MCF 10A (cell line): ENCODE data around the gene TEAD1. TPM values are rescaled to one million over a fixed set of nuclear protein-coding genes. Genes with fewer than 3 reads are reported as not detected.

Source experiments
- BruUV-seq: library from RNA; stranded (reverse); fragments of 400-500 nt; replicated peaks from 2 replicates; lab custom pipeline; 2021; lab: Mats Ljungman, UMichigan
- CTCF ChIA-PET: fragments of 300-600 bp; sonication (Branson Sonifier 250); formaldehyde crosslinking; extraction: SDS; loops from one replicate; lab custom pipeline; 2021; ENCODE audit warnings: antibody characterized with exemption, inconsistent platforms; lab: Yijun Ruan, JAX
- POLR2A ChIA-PET: fragments of 300-600, 350-650 bp; sonication (Branson Sonifier 250); formaldehyde crosslinking; extraction: SDS; loops from one replicate; lab custom pipeline; 2020; ENCODE audit warnings: antibody characterized with exemption, inconsistent platforms; lab: Yijun Ruan, JAX
- DNase-seq: peaks from one replicate; pipeline ENCODE4 v3.0.0-alpha.2; 2018; ENCODE audit not compliant: unreplicated experiment
- H3K27ac Mint-ChIP-seq: one replicate; pipeline ENCODE4 v1.8.0; 2022; ENCODE audit warnings: mild to moderate bottlenecking, low read depth, mixed read lengths; ENCODE audit not compliant: unreplicated experiment
- H3K27me3 Mint-ChIP-seq: one replicate; pipeline ENCODE4 v1.8.0; 2022; ENCODE audit warnings: mixed read lengths; ENCODE audit not compliant: insufficient read depth, unreplicated experiment
- H3K36me3 Mint-ChIP-seq: one replicate; pipeline ENCODE4 v1.8.0; 2022; ENCODE audit warnings: mild to moderate bottlenecking, moderate library complexity, mixed read lengths; ENCODE audit not compliant: insufficient read depth, unreplicated experiment
- H3K4me1 Mint-ChIP-seq: one replicate; pipeline ENCODE4 v1.8.0; 2022; ENCODE audit warnings: mixed read lengths; ENCODE audit not compliant: insufficient read depth, unreplicated experiment
- H3K4me3 Mint-ChIP-seq: one replicate; pipeline ENCODE4 v1.8.0; 2022; ENCODE audit warnings: mild to moderate bottlenecking, moderate library complexity, mixed read lengths; ENCODE audit not compliant: unreplicated experiment
- H3K9me3 Mint-ChIP-seq: one replicate; pipeline ENCODE4 v1.8.0; 2022; ENCODE audit warnings: mixed read lengths; ENCODE audit not compliant: unreplicated experiment
- CTCF ChIP-seq: fragments of 200-600 bp; IDR thresholded peaks from one replicate; pipeline ENCODE4 v1.8.0; 2022; ENCODE audit warnings: antibody characterized with exemption, mild to moderate bottlenecking; ENCODE audit not compliant: unreplicated experiment
- intact Hi-C: fragments of 100-400 bp; cut with micrococcal nuclease; formaldehyde crosslinking; loops from 2 replicates; pipeline ENCODE4 v1.14.1; 2022
- total RNA-seq: library from RNA; stranded (reverse); gene quantifications from 2 replicates; pipeline ENCODE4 v1.2.3, GENCODE V29; 2022

Gene TEAD1
- total RNA-seq, 1 experiment from 2014 or later: 123 TPM

- H3K9me3 Mint-ChIP-seq: no peaks in the 10 kb centered on the region
- H3K36me3 Mint-ChIP-seq: peaks cover 50% of the 10 kb centered on the region
- ChIA-PET POLR2A (no interaction called here), CTCF (no interaction called here)
- TF ChIP-seq CTCF: no peak
- intact Hi-C loops: no loop called here
- H3K27ac Mint-ChIP-seq: no peak overlapping the region
- no TSS peak for BruUV-seq
- no peak overlapping the region for H3K4me3 Mint-ChIP-seq
- no peak for DNase-seq
- peaks cover 5% of the 10 kb centered on the region for H3K4me1 Mint-ChIP-seq
- H3K27me3 Mint-ChIP-seq: no peaks in the 10 kb centered on the region
Observed at GRCh38 chr11:12927886-12928285, 253.7 kb downstream of the TEAD1 start.

- BruUV-seq: no TSS peak
- no peak for TF ChIP-seq CTCF
- Mint-ChIP-seq H3K4me1 (no peaks in the 10 kb centered on the region), H3K4me3 (no peak overlapping the region), H3K27me3 (no peaks in the 10 kb centered on the region), H3K9me3 (no peaks in the 10 kb centered on the region), H3K27ac (no peak overlapping the region), H3K36me3 (peaks cover 59% of the 10 kb centered on the region)
- CTCF ChIA-PET: interaction anchor here (0.9 to 2.0 kb wide), 2 partner anchors 33 to 37 kb away, joined by 3 to 6 read pairs; no protein-coding TSS in a partner anchor
- POLR2A ChIA-PET: no interaction called here
- DNase-seq: no peak
- intact Hi-C loops: no loop called here
Observed at GRCh38 chr11:12930850-12931249, 256.6 kb downstream of the TEAD1 start.

- no peak for DNase-seq
- intact Hi-C loops: no loop called here
- BruUV-seq: no TSS peak
- H3K4me3 Mint-ChIP-seq: no peak overlapping the region
- H3K4me1 Mint-ChIP-seq: no peaks in the 10 kb centered on the region
- no peaks in the 10 kb centered on the region for H3K9me3 Mint-ChIP-seq
- H3K27me3 Mint-ChIP-seq: no peaks in the 10 kb centered on the region
- H3K27ac Mint-ChIP-seq: no peak overlapping the region
- ChIA-PET CTCF (no interaction called here), POLR2A (no interaction called here)
- TF ChIP-seq CTCF: no peak
- H3K36me3 Mint-ChIP-seq: peaks cover 57% of the 10 kb centered on the region
Observed at GRCh38 chr11:12932485-12932884, 258.3 kb downstream of the TEAD1 start.

- H3K4me3 Mint-ChIP-seq: no peak overlapping the region
- POLR2A ChIA-PET: no interaction called here
Observed at GRCh38 chr11:12936200-12936599, 262.0 kb downstream of the TEAD1 start.

More at GRCh38 chr11:12936200-12936599, 262.0 kb downstream of the TEAD1 start:
- Mint-ChIP-seq H3K27ac (no peak overlapping the region), H3K9me3 (no peaks in the 10 kb centered on the region), H3K36me3 (peaks cover 68% of the 10 kb centered on the region), H3K27me3 (no peaks in the 10 kb centered on the region), H3K4me1 (no peaks in the 10 kb centered on the region)
- TF ChIP-seq CTCF: no peak
- DNase-seq: no peak
- no TSS peak for BruUV-seq
- CTCF ChIA-PET: no interaction called here
- intact Hi-C loops: no loop called here
